ENCODE measurements around the gene SLC2A4. TPM values are rescaled to one million over a fixed set of nuclear protein-coding genes. Genes with fewer than 3 reads are reported as not detected.
"Not testable (repeated sequence)": the region's sequence is repeated elsewhere in the genome, so short reads cannot be mapped to it uniquely, and the experiment has no call there.

The SLC2A4 gene
- total RNA-seq, 6 experiments from 2014 or later = 0.07 to 0.09 (median 0.09) TPM; not detected in 1

DNA sequence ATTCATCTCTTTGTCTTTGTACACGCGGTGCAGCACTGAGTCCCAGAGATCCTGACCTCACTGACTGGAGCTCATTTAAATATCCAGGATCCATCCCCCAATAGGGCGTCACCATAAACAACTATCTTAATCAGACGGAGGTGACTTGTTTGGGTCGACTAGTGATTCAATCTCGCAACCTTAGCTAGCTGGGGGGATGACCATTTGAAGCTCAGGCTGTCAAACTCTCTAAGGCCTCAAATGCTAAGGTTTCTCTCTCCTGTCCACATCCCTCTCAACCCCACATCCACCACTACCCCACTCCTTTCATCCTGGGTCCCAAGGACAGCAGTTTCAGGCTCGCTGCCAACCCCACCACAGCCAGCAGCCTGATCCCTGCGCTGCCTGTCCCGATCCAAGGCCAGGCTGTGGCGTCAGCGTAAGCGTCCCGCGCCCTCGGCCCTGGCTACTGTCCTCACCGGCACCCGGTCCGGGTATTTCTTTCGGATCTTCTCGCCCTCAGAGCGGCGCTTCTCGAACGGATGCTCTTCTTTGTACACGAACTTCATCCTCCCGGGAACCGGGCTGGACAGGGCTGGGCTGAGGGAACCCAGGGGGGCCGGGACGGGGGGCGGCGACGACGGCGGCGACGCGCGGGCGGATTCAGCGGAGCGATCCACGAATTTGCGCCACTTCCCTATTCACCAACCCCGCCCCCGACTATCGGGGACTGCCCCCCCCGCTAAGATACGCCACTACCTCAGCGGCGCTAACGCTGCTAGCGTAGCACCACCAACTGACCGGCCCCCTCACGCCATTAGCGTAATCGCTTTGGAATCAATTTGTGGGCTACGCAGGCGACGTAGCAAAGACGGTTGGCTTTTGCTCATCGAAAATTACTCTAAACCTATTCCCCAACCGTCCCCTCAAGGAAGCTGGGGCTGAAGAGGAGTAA is 39.5 kb upstream of the SLC2A4 start, which contains the start of gene GABARAP:
Gene GABARAP (minus strand): TSS at position 667 of the 934 bp plus-strand sequence. CDS start 119 bp downstream, at position 548.
- no peaks in the 10 kb centered on the region for H3K9me3 Mint-ChIP-seq
- TF ChIP-seq, protein P1, sequence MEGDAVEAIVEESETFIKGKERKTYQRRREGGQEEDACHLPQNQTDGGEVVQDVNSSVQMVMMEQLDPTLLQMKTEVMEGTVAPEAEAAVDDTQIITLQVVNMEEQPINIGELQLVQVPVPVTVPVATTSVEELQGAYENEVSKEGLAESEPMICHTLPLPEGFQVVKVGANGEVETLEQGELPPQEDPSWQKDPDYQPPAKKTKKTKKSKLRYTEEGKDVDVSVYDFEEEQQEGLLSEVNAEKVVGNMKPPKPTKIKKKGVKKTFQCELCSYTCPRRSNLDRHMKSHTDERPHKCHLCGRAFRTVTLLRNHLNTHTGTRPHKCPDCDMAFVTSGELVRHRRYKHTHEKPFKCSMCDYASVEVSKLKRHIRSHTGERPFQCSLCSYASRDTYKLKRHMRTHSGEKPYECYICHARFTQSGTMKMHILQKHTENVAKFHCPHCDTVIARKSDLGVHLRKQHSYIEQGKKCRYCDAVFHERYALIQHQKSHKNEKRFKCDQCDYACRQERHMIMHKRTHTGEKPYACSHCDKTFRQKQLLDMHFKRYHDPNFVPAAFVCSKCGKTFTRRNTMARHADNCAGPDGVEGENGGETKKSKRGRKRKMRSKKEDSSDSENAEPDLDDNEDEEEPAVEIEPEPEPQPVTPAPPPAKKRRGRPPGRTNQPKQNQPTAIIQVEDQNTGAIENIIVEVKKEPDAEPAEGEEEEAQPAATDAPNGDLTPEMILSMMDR (IDR thresholded peaks at IDR 0.05) = no peak
- peak within 1 kb of the TSS; percentile 88 for H3K4me3 Mint-ChIP-seq
- H3K36me3 Mint-ChIP-seq (ENCODE audit: low read depth) = peaks cover 37% of the 10 kb centered on the region
- peaks cover 5% of the 10 kb centered on the region for H3K27me3 Mint-ChIP-seq (ENCODE audit: insufficient read depth)
- H3K27ac Mint-ChIP-seq = peak within 1 kb of the TSS; percentile 94
- peak; percentile 75 for DNase-seq
- H3K4me1 Mint-ChIP-seq (ENCODE audit: low read depth) = peaks cover 35% of the 10 kb centered on the region

DNA sequence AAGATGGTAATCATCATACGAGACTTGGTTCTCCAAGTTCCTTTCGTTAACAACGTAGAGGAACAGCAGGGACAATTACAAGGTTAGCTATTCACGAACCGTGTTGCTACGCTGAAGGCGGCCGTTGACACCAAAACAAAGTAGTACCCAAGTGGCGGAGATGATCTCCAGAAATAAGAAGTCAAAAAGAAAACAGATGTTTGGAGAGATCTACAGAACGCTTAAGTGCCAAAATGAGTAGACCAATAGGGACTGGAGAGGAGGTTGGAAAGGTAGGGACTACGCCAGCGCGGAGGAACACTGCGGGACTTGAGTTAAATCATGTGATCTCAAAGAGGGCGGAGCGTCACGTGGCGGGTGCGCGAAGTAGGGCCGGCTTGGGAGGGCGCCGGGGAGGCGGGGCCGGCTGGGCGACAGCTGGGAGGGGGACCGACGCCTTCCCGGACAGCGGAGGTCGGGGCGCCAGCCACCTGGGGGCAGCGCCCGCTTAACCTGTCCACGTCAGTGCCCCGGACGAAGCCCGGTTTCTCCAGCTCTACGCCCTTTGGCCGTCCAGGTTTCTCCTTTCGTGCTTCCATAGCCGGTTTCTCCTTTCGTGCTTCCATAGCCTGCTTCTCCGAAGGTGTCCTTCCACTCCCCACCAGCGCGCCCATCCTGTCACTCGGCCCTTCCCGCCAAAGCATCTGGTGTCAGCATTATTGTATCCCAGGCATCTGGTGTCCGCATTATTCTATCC is 38.6 kb upstream of the SLC2A4 start:
- Mint-ChIP-seq H3K9me3 (no peaks in the 10 kb centered on the region), H3K4me3 (peak overlapping the region; percentile 88), H3K4me1 (ENCODE audit: low read depth) (peaks cover 30% of the 10 kb centered on the region), H3K27ac (peak overlapping the region; percentile 94), H3K36me3 (ENCODE audit: low read depth) (peaks cover 33% of the 10 kb centered on the region), H3K27me3 (ENCODE audit: insufficient read depth) (peaks cover 4% of the 10 kb centered on the region)
- peak; percentile 89 for DNase-seq
- TF ChIP-seq, protein P1 (IDR thresholded peaks at IDR 0.05) = peak; percentile 29

DNA sequence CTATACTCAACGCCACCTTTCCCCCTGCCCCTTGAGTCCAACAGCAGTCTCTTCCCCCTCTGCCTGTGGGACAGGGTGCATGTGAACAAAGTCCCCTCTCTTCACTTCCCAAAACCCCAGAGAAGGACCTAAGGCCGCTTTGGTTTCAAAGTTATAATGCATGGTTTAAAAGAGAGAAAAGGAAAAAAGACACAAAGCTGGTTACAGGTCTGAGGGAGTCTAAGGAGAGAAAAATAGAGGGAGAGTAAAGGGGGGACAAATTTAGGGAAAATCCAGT is 38.1 kb upstream of the SLC2A4 start:
- Mint-ChIP-seq H3K9me3 (no peaks in the 10 kb centered on the region), H3K4me1 (ENCODE audit: low read depth) (peaks cover 32% of the 10 kb centered on the region), H3K27me3 (ENCODE audit: insufficient read depth) (peaks cover 4% of the 10 kb centered on the region), H3K27ac (peak overlapping the region; percentile 94), H3K36me3 (ENCODE audit: low read depth) (peaks cover 33% of the 10 kb centered on the region), H3K4me3 (peak overlapping the region; percentile 88)
- no peak for DNase-seq
- TF ChIP-seq, protein P1 (IDR thresholded peaks at IDR 0.05) = no peak

DNA sequence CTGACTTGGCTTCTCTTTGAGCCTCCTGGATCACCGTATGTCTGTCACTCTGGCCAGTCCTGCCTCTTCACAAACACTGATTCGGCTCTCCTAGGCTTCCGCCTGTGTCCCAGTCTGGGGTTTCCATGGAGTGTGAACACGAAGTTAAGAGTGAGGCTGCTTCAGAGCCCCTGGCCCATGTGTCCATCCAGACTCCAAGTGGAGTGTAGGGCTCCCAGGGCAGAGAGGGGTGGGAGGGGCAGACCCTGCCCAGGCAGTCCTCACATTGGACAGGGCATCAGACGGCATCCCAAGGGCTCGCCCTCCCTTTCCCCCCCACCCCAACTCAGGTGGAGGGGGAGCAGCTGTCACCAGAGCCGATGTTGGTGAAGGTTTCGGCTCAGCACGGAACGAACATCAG is 37.7 kb upstream of the SLC2A4 start:
- H3K27ac Mint-ChIP-seq = peak overlapping the region; percentile 94; the same call in 1 of the 2 replicates

DNA sequence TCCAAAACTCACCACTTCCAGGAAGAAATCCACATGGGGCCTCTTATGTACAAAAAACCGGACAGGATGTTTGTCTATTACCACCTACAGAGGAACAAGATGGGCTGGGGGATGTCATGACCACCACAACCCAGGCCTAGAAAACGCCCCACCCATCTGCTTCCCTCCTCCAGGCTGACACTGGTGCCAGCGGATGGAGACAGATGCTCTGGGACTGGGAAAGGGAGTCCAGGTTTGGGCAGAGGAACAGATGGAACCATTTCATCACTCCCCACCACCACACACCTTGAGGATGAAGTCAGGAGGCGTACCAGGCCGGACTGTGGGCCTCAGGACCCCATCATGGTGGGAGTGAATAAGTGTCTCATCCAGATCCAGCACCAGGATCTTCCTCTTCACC is 34.7 kb upstream of the SLC2A4 start:
- peaks cover 2% of the 10 kb centered on the region for H3K27me3 Mint-ChIP-seq (ENCODE audit: insufficient read depth)
- peak overlapping the region; percentile 40; the same call in 1 of the 2 replicates for H3K27ac Mint-ChIP-seq
- peaks cover 31% of the 10 kb centered on the region for H3K36me3 Mint-ChIP-seq (ENCODE audit: low read depth)
- H3K9me3 Mint-ChIP-seq = no peaks in the 10 kb centered on the region
- no peak overlapping the region for H3K4me3 Mint-ChIP-seq
- DNase-seq = no peak
- H3K4me1 Mint-ChIP-seq (ENCODE audit: low read depth) = peaks cover 32% of the 10 kb centered on the region
- TF ChIP-seq, protein P1 (IDR thresholded peaks at IDR 0.05) = no peak

More for the DNA sequence above, 37.7 kb upstream of the SLC2A4 start:
- H3K9me3 Mint-ChIP-seq; DNase-seq; H3K27me3 Mint-ChIP-seq (ENCODE audit: insufficient read depth); H3K4me3 Mint-ChIP-seq: not testable (repeated sequence)
- Mint-ChIP-seq H3K4me1 (ENCODE audit: low read depth) (peaks cover 36% of the 10 kb centered on the region), H3K36me3 (ENCODE audit: low read depth) (peaks cover 33% of the 10 kb centered on the region)

All from HFFc6 (cell line).